GM08714 (cell line): ENCODE measurements around the gene TUBA4B.

Experiments
- H3K4me3 ChIP-seq: fragments of 200-500 bp; sonication (Bioruptor generic); 2 replicates; pipeline ENCODE4 v1.5.1; 2014; ENCODE audit warnings: mild to moderate bottlenecking, low read length, inconsistent platforms
- ZNF274 ChIP-seq: IDR thresholded peaks from 2 replicates; pipeline ENCODE4 v1.6.1; 2012; ENCODE audit warnings: mild to moderate bottlenecking, low read depth, low read length

Gene TUBA4B

DNA sequence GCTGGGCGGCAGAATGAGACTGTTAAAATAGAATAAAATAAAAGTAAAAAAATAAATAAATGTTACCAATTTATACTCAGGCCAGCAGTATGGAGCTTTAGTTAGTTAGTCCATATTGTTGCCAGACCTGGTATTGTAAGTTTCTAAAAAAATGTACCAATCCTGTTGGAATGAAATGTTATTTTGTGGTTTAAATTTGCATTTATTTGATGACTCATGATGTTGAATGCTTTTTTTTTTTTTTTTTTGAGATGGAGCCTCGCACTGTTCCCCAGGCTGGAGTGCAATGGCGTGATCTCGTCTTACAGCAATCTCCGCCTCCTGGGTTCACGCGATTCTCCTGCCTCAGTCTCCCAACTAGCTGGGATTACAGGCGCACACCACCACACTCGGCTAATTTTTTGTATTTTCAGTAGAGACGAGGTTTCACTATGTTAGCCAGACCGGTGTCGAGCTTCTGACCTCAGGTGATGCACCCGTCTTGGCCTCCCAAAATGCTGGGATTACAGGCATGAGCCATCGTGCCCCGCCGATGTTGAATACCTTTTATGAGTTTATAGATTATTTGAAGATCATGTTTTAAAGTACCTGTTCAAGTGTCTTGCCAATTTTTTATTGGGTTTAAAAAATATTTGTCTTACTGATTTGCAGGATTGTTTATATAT lies 61.9 kb downstream of the TUBA4B start:
- no peak overlapping the region for H3K4me3 ChIP-seq
- TF ChIP-seq ZNF274: no peak
